Trophoblast cell (in vitro differentiated cells and primary cell): ENCODE results near the gene GBP7.
A peak's percentile ranks its signal among the peaks of the same experiment; 100 is the strongest.
"Not testable (repeated sequence)": the region's sequence is repeated elsewhere in the genome, so short reads cannot be mapped to it uniquely, and the experiment has no call there.

ENCODE experiments used
- DNase-seq, 2 donors: peaks; one replicate each; pipeline ENCODE4 v3.0.0-alpha.2; 2016
- H2AFZ ChIP-seq: 2 replicates; pipeline ENCODE4 v1.6.1; 2013; ENCODE audit warnings: low read length, moderate library complexity, mild to moderate bottlenecking; ENCODE audit not compliant: insufficient read depth, poor library complexity
- H2AK5ac ChIP-seq: 2 replicates; pipeline ENCODE4 v1.6.1; 2013; ENCODE audit warnings: mild to moderate bottlenecking, low read length
- H2BK120ac ChIP-seq: 2 replicates; pipeline ENCODE4 v1.6.1; 2013; ENCODE audit warnings: low read length, mild to moderate bottlenecking, moderate library complexity; ENCODE audit not compliant: insufficient read depth, poor library complexity
- H2BK12ac ChIP-seq: 2 replicates; pipeline ENCODE4 v1.6.1; 2013; ENCODE audit warnings: mild to moderate bottlenecking, low read length, moderate library complexity
- H2BK5ac ChIP-seq: 2 replicates; pipeline ENCODE4 v1.6.1; 2013; ENCODE audit warnings: low read length, low read depth, moderate library complexity, mild to moderate bottlenecking; ENCODE audit not compliant: poor library complexity
- H3K14ac ChIP-seq: 2 replicates; pipeline ENCODE4 v1.6.1; 2013; ENCODE audit warnings: mild to moderate bottlenecking, low read length
- H3K18ac ChIP-seq: 2 replicates; pipeline ENCODE4 v1.6.1; 2013; ENCODE audit warnings: mild to moderate bottlenecking, low read length
- H3K23ac ChIP-seq: 2 replicates; pipeline ENCODE4 v1.6.1; 2013; ENCODE audit warnings: low read length
- H3K27ac ChIP-seq: 2 replicates; pipeline ENCODE4 v1.5.1; 2013; ENCODE audit warnings: low read depth, mild to moderate bottlenecking, inconsistent platforms, low read length, moderate library complexity
- H3K27me3 ChIP-seq: 2 replicates; pipeline ENCODE4 v1.6.1; 2013; ENCODE audit warnings: inconsistent platforms, mild to moderate bottlenecking, low read length, moderate library complexity; ENCODE audit not compliant: insufficient read depth
- H3K36me3 ChIP-seq, 2 experiments: 1 replicate in 1 of 2; 2 replicates in 1 of 2; pipeline ENCODE4 v1.6.1; 2013; ENCODE audit warnings: low read length in 2 of 2, mild to moderate bottlenecking in 2 of 2, moderate library complexity in 1 of 2; ENCODE audit not compliant: insufficient read depth in 2 of 2, control insufficient read depth in 1 of 2
- H3K4ac ChIP-seq: 2 replicates; pipeline ENCODE4 v1.6.1; 2013; ENCODE audit warnings: low read depth, mild to moderate bottlenecking, low read length, moderate library complexity
- H3K4me1 ChIP-seq, 2 experiments: 1 replicate in 1 of 2; 2 replicates in 1 of 2; pipeline ENCODE4 v1.6.1; 2013; ENCODE audit warnings: low read length in 2 of 2, mild to moderate bottlenecking in 2 of 2, moderate library complexity in 1 of 2; ENCODE audit not compliant: insufficient read depth in 2 of 2, control insufficient read depth in 1 of 2
- H3K4me2 ChIP-seq: 2 replicates; pipeline ENCODE4 v1.6.1; 2013; ENCODE audit warnings: inconsistent platforms, mild to moderate bottlenecking, low read length, moderate library complexity
- H3K4me3 ChIP-seq: 2 replicates; pipeline ENCODE4 v1.5.1; 2013; ENCODE audit warnings: mild to moderate bottlenecking, low read depth, low read length, inconsistent platforms
- H3K79me1 ChIP-seq: one replicate; pipeline ENCODE4 v1.6.1; 2013; ENCODE audit warnings: low read length
- H3K79me2 ChIP-seq: 2 replicates; pipeline ENCODE4 v1.6.1; 2013; ENCODE audit warnings: low read length, mild to moderate bottlenecking; ENCODE audit not compliant: control insufficient read depth, insufficient read depth, poor library complexity
- H3K9ac ChIP-seq: 2 replicates; pipeline ENCODE4 v1.6.1; 2013; ENCODE audit warnings: mild to moderate bottlenecking, low read length
- H3K9me3 ChIP-seq: 2 replicates; pipeline ENCODE4 v1.6.1; 2013; ENCODE audit warnings: low read depth, mild to moderate bottlenecking, control low read depth, inconsistent platforms, low read length; ENCODE audit not compliant: insufficient read depth
- H4K12ac ChIP-seq: 2 replicates; pipeline ENCODE4 v1.6.1; 2013; ENCODE audit warnings: low read depth, mild to moderate bottlenecking, low read length, moderate library complexity
- H4K8ac ChIP-seq: 2 replicates; pipeline ENCODE4 v1.6.1; 2013; ENCODE audit warnings: low read depth, mild to moderate bottlenecking, low read length, moderate library complexity
- H4K91ac ChIP-seq: one replicate; pipeline ENCODE4 v1.6.1; 2013; ENCODE audit warnings: low read depth, mild to moderate bottlenecking, low read length, moderate library complexity
- WGBS: extraction: QIAGEN DNeasy Blood & Tissue Kit; methylation state at CpG from one replicate; pipeline ENCODE4 v1.1.7; 2013; ENCODE audit warnings: missing lambda C conversion rate; ENCODE audit not compliant: insufficient read length, insufficient coverage; ENCODE audit errors: extremely low coverage; 5-methylcytosine and 5-hydroxymethylcytosine counted together

GBP7 gene

DNA sequence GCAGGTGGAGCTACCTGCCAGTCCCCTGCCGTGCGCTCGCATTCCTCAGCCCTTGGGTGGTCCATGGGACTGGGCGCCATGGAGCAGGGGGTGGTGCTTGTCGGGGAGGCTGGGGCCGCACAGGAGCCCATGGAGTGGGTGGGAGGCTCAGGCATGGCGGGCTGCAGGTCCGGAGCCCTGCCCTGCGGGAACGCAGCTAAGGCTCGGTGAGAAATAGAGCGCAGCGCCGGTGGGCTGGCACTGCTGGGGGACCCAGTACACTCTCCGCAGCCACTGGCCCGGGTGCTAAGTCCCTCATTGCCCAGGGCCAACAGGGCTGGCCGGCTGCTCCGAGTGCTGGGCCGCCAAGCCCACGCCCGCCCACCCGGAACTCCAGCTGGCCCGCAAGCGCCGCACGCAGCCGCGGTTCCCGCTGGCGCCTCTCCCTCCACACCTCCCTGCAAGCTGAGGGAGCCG is 47.8 kb downstream of the GBP7 start:
- H2BK120ac ChIP-seq, DNase-seq, H3K4me1 ChIP-seq, H3K9me3 ChIP-seq, H3K14ac ChIP-seq, H3K27me3 ChIP-seq, H4K8ac ChIP-seq, H3K18ac ChIP-seq, H4K91ac ChIP-seq, H2BK12ac ChIP-seq, H3K36me3 ChIP-seq, H2BK5ac ChIP-seq, H2AK5ac ChIP-seq, H4K12ac ChIP-seq, H3K4me3 ChIP-seq, H3K79me2 ChIP-seq, H3K4ac ChIP-seq, H3K4me2 ChIP-seq, H3K79me1 ChIP-seq, H3K27ac ChIP-seq, H3K9ac ChIP-seq, H3K23ac ChIP-seq, H2AFZ ChIP-seq: not testable (repeated sequence)
- WGBS, result no CpG with 5 or more reads among the region's 31 CpGs

DNA sequence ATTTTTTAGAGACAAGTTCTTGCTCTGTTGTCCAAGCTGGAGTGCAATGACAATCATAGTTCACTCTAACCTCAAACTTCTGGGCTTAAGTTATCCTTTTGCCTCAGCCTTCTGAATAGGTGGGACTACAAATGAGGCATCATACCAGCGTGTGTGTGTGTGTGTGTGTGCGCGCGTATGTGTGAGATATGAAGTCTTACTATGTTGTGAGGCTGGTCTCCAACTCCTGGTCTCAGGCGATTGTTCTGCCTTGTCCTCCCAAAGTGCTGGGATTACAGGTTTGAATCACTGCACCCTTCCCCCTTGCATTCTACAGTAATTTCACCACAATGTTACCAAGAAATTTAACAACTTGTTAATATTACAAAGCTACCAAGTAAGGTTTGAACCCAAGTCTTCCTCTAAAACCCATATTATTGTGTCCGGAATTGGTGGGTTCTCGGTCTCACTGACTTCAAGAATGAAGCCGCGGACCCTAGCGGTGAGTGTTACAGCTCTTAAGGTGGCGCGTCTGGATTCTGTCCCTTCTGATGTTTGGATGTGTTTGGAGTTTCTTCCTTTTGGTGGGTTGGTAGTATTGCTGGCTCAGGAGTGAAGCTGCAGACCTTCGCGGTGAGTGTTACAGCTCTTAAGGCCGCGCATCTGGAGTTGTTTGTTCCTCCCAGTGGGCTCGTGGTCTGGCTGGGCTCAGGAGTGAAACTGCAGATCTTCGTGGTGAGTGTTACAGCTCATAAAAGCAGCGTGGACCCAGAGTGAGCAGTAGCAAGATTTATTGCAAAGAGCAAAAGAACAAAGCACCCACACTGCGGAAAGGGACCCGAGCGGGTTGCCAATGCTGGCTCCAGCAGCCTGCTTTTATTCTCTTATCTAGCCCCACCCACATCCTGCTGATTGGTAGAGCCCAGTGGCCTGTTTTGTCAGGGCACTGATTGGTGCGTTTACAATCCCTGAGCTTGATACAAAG is 48.9 kb downstream of the GBP7 start:
- H3K18ac ChIP-seq, H2AK5ac ChIP-seq, H4K8ac ChIP-seq, H3K79me1 ChIP-seq, H3K79me2 ChIP-seq, H3K4ac ChIP-seq, H3K23ac ChIP-seq, H3K14ac ChIP-seq, DNase-seq, H3K4me1 ChIP-seq, H4K91ac ChIP-seq, H2BK5ac ChIP-seq, H3K9me3 ChIP-seq, H3K36me3 ChIP-seq, H2AFZ ChIP-seq, H4K12ac ChIP-seq, H3K9ac ChIP-seq, H3K27ac ChIP-seq, H3K27me3 ChIP-seq, H3K4me3 ChIP-seq, H3K4me2 ChIP-seq: not testable (repeated sequence)
- peak overlapping the region; percentile 38 for H2BK120ac ChIP-seq
- WGBS, result no CpG with 5 or more reads among the region's 23 CpGs
- H2BK12ac ChIP-seq, result peak overlapping the region; percentile 77

DNA sequence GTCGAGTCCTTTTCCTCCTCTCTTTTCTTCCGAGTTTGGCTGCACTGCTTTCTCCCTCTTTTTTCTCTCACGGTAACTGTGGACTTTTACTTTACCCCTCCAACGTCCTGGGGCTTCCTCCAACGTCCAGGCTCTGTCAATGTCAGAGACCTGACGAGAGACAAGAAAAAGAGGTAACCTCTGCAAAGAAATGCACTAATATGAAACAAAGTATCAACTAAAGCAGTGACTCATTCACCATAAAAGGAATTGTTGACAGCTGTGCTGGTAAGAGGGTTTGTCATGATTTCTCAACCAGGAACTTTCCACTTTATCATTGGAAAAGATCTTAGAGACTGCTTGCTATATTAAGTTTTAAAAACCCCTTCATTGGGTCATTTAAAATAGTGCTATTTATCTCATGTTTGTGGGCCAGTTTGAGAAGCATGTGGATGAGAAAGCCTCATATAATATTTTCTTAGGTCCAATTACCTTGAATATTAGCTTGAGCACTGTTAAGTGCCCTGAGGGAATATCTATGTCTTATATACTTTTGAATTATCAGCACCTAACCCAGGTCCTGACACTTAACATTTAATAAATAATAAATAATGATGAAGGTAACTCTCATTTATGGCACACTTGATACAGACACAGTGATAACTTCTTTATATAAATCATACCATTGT is 49.8 kb downstream of the GBP7 start, which contains the start of gene GBP2:
Gene GBP2, minus strand, starts transcription at position 202 of the 668 bp plus-strand sequence. CDS start 4,148 bp downstream, outside the sequence.
- Histone ChIP-seq H3K23ac (no peak within 1 kb of the TSS), H3K4me3 (no peak within 1 kb of the TSS), H3K14ac (no peak within 1 kb of the TSS), H4K91ac (no peak within 1 kb of the TSS), H3K79me2 (no peaks in the 10 kb centered on the region), H2BK5ac (peak within 1 kb of the TSS; percentile 74), H2BK12ac (peak within 1 kb of the TSS; percentile 81), H3K4me2 (peak within 1 kb of the TSS; percentile 13), H3K27me3 (no peaks in the 10 kb centered on the region), H3K18ac (no peak within 1 kb of the TSS), H4K8ac (no peak within 1 kb of the TSS), H3K9me3 (no peaks in the 10 kb centered on the region), H2AFZ (no peak within 1 kb of the TSS), H2BK120ac (peak within 1 kb of the TSS; percentile 93), H4K12ac (no peak within 1 kb of the TSS), H3K36me3 (no peaks in the 10 kb centered on the region), H3K4me1 (peaks cover 4 to 8% of the 10 kb centered on the region in 2 experiments), H3K79me1 (peaks cover 7% of the 10 kb centered on the region), H2AK5ac (no peak within 1 kb of the TSS), H3K4ac (no peak within 1 kb of the TSS), H3K9ac (no peak within 1 kb of the TSS), H3K27ac (no peak within 1 kb of the TSS)
- no CpG with 5 or more reads among the region's 6 CpGs for WGBS
- peak; percentile 25 to 82 for DNase-seq

DNA sequence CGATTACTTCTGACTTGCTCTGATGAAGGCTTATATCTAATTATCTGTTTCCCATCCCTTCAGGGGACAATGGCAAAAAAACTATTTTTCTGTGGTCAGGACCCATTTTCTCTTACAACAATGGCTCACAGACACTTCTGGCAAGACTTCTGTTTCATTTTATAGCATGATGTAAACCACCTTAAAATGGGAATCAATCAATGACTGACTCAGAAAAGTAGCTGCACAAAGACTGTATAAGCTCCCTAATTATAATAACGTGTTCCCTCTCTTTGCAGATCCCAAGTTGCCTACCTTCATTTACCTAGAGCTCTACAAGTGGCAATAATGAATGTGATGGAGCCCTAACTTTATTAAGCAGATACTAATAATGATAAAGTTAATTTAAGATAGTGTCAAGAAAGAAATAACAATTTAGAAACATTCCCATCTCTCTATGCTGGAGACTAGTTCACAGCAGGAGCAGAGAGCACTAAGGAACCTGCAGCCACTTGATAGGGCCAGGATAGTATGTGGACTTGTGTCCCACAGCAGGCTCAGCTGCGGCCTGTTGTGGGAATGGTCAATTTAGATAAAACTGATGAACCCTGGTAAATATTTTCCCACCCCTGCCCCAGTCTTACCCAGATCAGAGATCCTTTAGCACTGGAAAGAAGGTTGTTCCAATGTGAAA is 50.4 kb downstream of the GBP7 start:
- Histone ChIP-seq H3K27ac (no peak overlapping the region), H2BK120ac (peak overlapping the region; percentile 93), H2BK5ac (peak overlapping the region; percentile 74), H4K8ac (no peak overlapping the region), H4K91ac (no peak overlapping the region), H3K4ac (no peak overlapping the region), H3K23ac (no peak overlapping the region), H2AK5ac (no peak overlapping the region), H3K79me1 (peaks cover 7% of the 10 kb centered on the region), H3K79me2 (no peaks in the 10 kb centered on the region), H2BK12ac (peak overlapping the region; percentile 81), H3K4me2 (peak overlapping the region; percentile 13), H3K9me3 (no peaks in the 10 kb centered on the region), H3K4me1 (peaks cover 4 to 8% of the 10 kb centered on the region in 2 experiments), H3K4me3 (no peak overlapping the region), H3K18ac (no peak overlapping the region), H4K12ac (no peak overlapping the region), H3K9ac (no peak overlapping the region), H3K36me3 (no peaks in the 10 kb centered on the region), H3K27me3 (no peaks in the 10 kb centered on the region), H3K14ac (no peak overlapping the region), H2AFZ (no peak overlapping the region)
- peak in 1 of 2 donors; percentile 8 for DNase-seq
- no CpG with 5 or more reads among the region's 3 CpGs for WGBS
